HG03442 (cell line): Measurements from ENCODE around the gene PROKR2.

Experiments
- ATAC-seq: cut with Tn5 transposase; IDR thresholded peaks from one replicate; pipeline ENCODE4 v1.9.1; 2021; ENCODE audit warnings: mild to moderate bottlenecking, moderate library complexity; ENCODE audit not compliant: unreplicated experiment

Gene PROKR2

GRCh38 chr20:5290596-5290995 is 26.2 kb downstream of the PROKR2 start:
- ATAC-seq = no peak

GRCh38 chr20:5282561-5282960 is 34.2 kb downstream of the PROKR2 start:
- ATAC-seq = no peak

- no peak for ATAC-seq
Observed at GRCh38 chr20:5279661-5280060, 37.1 kb downstream of the PROKR2 start.

GRCh38 chr20:5272268-5272667 is 44.5 kb downstream of the PROKR2 start:
- ATAC-seq = no peak

GRCh38 chr20:5270603-5271002 is 46.2 kb downstream of the PROKR2 start:
- no peak for ATAC-seq

- no peak for ATAC-seq
Observed at GRCh38 chr20:5268449-5268848, 48.3 kb downstream of the PROKR2 start.

- ATAC-seq = no peak
Observed at GRCh38 chr20:5267092-5267491, 49.7 kb downstream of the PROKR2 start.
